Endothelial cell of umbilical vein (primary cell): ENCODE results near the gene FRS2. TPM values are rescaled to one million over a fixed set of nuclear protein-coding genes. Genes with fewer than 3 reads are reported as not detected.

Source experiments
- BruUV-seq: library from RNA; stranded (reverse); fragments of 400-500 nt; replicated peaks from 2 replicates; lab custom pipeline; 2021; lab: Mats Ljungman, UMichigan
- CTCF ChIA-PET: fragments of 300-600, 350-600 bp; sonication (Branson Sonifier 250); formaldehyde crosslinking; loops from one replicate; lab custom pipeline; 2021; ENCODE audit warnings: antibody characterized with exemption, inconsistent platforms; lab: Charles Lee
- POLR2A ChIA-PET: fragments of 300-600, 350-600 bp; sonication (Branson Sonifier 250); formaldehyde crosslinking; loops from one replicate; lab custom pipeline; 2021; ENCODE audit warnings: antibody characterized with exemption, inconsistent platforms; lab: Charles Lee
- DNase-seq: peaks from one replicate; pipeline ENCODE4 v3.0.0-alpha.2; 2011; ENCODE audit warnings: low read depth, low spot score
- FAIRE-seq: peaks from 2 replicates; lab custom pipeline; 2011; peaks lifted over from hg19 to GRCh38; lab: Jason Lieb, UNC
- H2AFZ ChIP-seq: 2 replicates; pipeline ENCODE4 v1.6.0; 2012; ENCODE audit warnings: low read depth, low read length, control low read depth, inconsistent platforms
- H3K27ac ChIP-seq: 2 replicates; pipeline ENCODE4 v1.5.1; 2011; ENCODE audit warnings: low read depth, mild to moderate bottlenecking, control low read depth, low read length, moderate library complexity; ENCODE audit not compliant: insufficient read depth
- H3K27me3 ChIP-seq, 2 experiments: 2 replicates each; pipeline versions ENCODE4 v1.6.0 to v1.6.1; 2011; ENCODE audit warnings: low read length in 2 of 2, mixed read lengths in 1 of 2; ENCODE audit not compliant: control insufficient read depth in 2 of 2, insufficient read depth in 2 of 2
- H3K36me3 ChIP-seq, 2 experiments: 2 replicates in 1 of 2; 3 replicates in 1 of 2; pipeline ENCODE4 v1.5.1; 2011; ENCODE audit warnings: low read length in 2 of 2, mild to moderate bottlenecking in 1 of 2, moderate library complexity in 1 of 2; ENCODE audit not compliant: control insufficient read depth in 2 of 2, insufficient read depth in 2 of 2; ENCODE audit errors: extremely low read depth in 1 of 2
- H3K4me1 ChIP-seq: 3 replicates; pipeline ENCODE4 v1.5.1; 2011; ENCODE audit warnings: mild to moderate bottlenecking, low read length; ENCODE audit not compliant: control insufficient read depth, insufficient read depth; ENCODE audit errors: extremely low read depth
- H3K4me2 ChIP-seq: 2 replicates; pipeline ENCODE4 v1.6.1; 2011; ENCODE audit warnings: low read length, control low read depth, mixed read lengths; ENCODE audit not compliant: insufficient read depth
- H3K4me3 ChIP-seq, 3 experiments: fragments of 200-600 bp in 1 of 3; sonication (generic), shearing (Covaris generic) in 1 of 3; replicated peaks in 1 of 3; 2 replicates each; pipeline ENCODE4 v1.5.1; 2011 to 2016; ENCODE audit warnings: control low read depth in 3 of 3, low read length in 3 of 3, mild to moderate bottlenecking in 2 of 3, inconsistent platforms in 1 of 3, low read depth in 1 of 3, moderate library complexity in 1 of 3; ENCODE audit not compliant: insufficient read depth in 1 of 3
- H3K79me2 ChIP-seq: 2 replicates; pipeline ENCODE4 v1.6.0; 2012; ENCODE audit warnings: low read length, inconsistent platforms; ENCODE audit not compliant: control insufficient read depth, insufficient read depth
- H3K9ac ChIP-seq: replicated peaks from 2 replicates; pipeline ENCODE3; 2011; ENCODE audit warnings: low read length, control low read depth; ENCODE audit not compliant: insufficient read depth; ENCODE audit errors: extremely low read depth
- H3K9me1 ChIP-seq: replicated peaks from 3 replicates; pipeline ENCODE4 v1.6.0; 2011; ENCODE audit warnings: mild to moderate bottlenecking, low read length; ENCODE audit not compliant: control insufficient read depth, insufficient read depth; ENCODE audit errors: extremely low read depth
- H3K9me3 ChIP-seq: replicated peaks from 2 replicates; pipeline ENCODE4 v1.5.1; 2012; ENCODE audit warnings: low read length, inconsistent platforms; ENCODE audit not compliant: control insufficient read depth, insufficient read depth
- H4K20me1 ChIP-seq: replicated peaks from 2 replicates; pipeline ENCODE3; 2011; ENCODE audit warnings: mild to moderate bottlenecking, low read length; ENCODE audit not compliant: control insufficient read depth, insufficient read depth; ENCODE audit errors: extremely low read depth
- FOS ChIP-seq: IDR thresholded peaks from 2 replicates; pipeline ENCODE4 v1.6.1; 2011; ENCODE audit warnings: mild to moderate bottlenecking, low read length, moderate library complexity, borderline replicate concordance; ENCODE audit not compliant: insufficient read depth
- MYC ChIP-seq: IDR thresholded peaks from one replicate; pipeline ENCODE4 v1.6.1; 2011; ENCODE audit warnings: mild to moderate bottlenecking, low read depth, low read length
- POLR2AphosphoS5 ChIP-seq: IDR thresholded peaks from 2 replicates; pipeline ENCODE4 v1.6.1; 2012; ENCODE audit warnings: low read depth, mild to moderate bottlenecking, control low read depth, low read length, moderate library complexity; ENCODE audit not compliant: insufficient read depth
- dilution Hi-C: fragments of 300-500 bp; cut with MboI; formaldehyde crosslinking; loops from one replicate; pipeline ENCODE4 v1.15.0; 2019; ENCODE audit warnings: low sequenced_read_pairs; ENCODE audit not compliant: extremely low pct_ligation_motif_present
- intact Hi-C: fragments of 100-400 bp; cut with micrococcal nuclease; formaldehyde crosslinking; loops from one replicate; pipeline ENCODE4 v1.10.0; 2022
- polyA plus RNA-seq, 4 experiments: library from polyadenylated mRNA; depleted of rRNA in 3 of 4; stranded (reverse) in 3 of 4; unstranded in 1 of 4; fragments of >200 nt; gene quantifications; 2 replicates each; pipeline versions ENCODE4 v1.2.1 to v1.2.3, GENCODE V29; 2011 to 2012; ENCODE audit warnings: missing spikeins in 1 of 4
- total RNA-seq: library from RNA; stranded (reverse); gene quantifications from 2 replicates; pipeline ENCODE4 v1.2.3, GENCODE V29; 2021
- TF ChIP-seq, protein P1 (sequence below): IDR thresholded peaks from 2 replicates; pipeline ENCODE4 v1.6.1; 2011; ENCODE audit not compliant: insufficient read depth, insufficient read length
- TF ChIP-seq, protein P2 (sequence below), 2 donors: IDR thresholded peaks; 1 replicate in 1 of 2; 2 replicates in 1 of 2; pipeline ENCODE4 v1.5.1; 2011; ENCODE audit warnings: low read length in 2 of 2, mild to moderate bottlenecking in 2 of 2, moderate library complexity in 2 of 2, control low read depth in 1 of 2, inconsistent platforms in 1 of 2, low read depth in 1 of 2; ENCODE audit not compliant: insufficient read depth in 1 of 2; ENCODE audit errors: extremely low read depth in 1 of 2

FRS2 gene
- total and polyA plus RNA-seq, 2 donors (not counting 3 experiments of a cell fraction or from before 2014, with no cell fraction given) = 6.3 to 15.5 TPM

DNA sequence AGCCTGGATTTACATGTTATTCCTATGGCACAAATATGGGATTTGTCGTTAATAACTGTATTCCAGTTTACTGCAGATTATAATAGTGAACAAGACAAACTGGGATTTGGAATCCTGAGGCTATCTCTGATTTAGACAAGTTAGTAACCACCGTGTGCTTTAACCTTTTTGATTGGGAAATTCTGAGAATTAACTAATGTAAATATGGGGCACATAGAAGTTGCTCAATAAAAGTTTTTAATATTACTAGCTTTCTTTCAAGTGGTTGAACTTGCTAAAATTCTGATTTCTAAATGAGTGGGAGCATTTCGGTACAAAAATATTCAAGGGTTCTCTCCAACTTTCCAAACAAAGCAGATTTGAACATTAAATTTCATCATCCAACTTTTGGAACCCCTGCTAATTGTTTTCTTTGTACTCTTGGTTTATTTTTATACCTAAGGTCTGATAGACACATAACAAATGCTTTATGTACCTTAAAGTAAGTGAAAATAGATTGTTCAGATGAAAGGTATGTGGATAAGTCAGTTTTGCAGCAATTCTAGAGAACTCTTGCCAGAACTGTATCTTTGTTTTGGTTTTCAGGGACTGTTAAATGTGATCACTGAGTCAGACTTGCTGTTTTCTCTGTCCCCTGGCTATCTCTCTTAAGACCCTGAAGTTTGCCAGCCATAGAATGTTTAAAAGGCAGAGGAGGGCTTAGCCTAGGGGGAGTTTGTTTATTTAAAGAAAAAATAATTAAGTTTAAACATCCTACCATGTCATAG, 57.5 kb downstream of the FRS2 start:
- H2AFZ ChIP-seq = no peak overlapping the region
- H4K20me1 ChIP-seq = peaks cover 6% of the 10 kb centered on the region
- no peaks in the 10 kb centered on the region for H3K9me3 ChIP-seq
- peaks cover 10% of the 10 kb centered on the region for H3K4me1 ChIP-seq
- H3K36me3 ChIP-seq = no peaks in the 10 kb centered on the region
- dilution Hi-C loops (no loop called here), intact Hi-C loops (no loop called here)
- H3K4me2 ChIP-seq = no peak overlapping the region
- TF ChIP-seq, protein P1, sequence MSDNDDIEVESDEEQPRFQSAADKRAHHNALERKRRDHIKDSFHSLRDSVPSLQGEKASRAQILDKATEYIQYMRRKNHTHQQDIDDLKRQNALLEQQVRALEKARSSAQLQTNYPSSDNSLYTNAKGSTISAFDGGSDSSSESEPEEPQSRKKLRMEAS = no peak
- TF ChIP-seq, protein P2, sequence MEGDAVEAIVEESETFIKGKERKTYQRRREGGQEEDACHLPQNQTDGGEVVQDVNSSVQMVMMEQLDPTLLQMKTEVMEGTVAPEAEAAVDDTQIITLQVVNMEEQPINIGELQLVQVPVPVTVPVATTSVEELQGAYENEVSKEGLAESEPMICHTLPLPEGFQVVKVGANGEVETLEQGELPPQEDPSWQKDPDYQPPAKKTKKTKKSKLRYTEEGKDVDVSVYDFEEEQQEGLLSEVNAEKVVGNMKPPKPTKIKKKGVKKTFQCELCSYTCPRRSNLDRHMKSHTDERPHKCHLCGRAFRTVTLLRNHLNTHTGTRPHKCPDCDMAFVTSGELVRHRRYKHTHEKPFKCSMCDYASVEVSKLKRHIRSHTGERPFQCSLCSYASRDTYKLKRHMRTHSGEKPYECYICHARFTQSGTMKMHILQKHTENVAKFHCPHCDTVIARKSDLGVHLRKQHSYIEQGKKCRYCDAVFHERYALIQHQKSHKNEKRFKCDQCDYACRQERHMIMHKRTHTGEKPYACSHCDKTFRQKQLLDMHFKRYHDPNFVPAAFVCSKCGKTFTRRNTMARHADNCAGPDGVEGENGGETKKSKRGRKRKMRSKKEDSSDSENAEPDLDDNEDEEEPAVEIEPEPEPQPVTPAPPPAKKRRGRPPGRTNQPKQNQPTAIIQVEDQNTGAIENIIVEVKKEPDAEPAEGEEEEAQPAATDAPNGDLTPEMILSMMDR (IDR thresholded peaks at IDR 0.05; ENCODE audit: extremely low read depth in 1 of 2, insufficient read depth in 1 of 2, low read depth in 1 of 2, low read length in 2 of 2) = no peak
- TF ChIP-seq MYC = no peak
- no peak for TF ChIP-seq POLR2AphosphoS5
- TF ChIP-seq FOS = no peak
- H3K4me3 ChIP-seq = no peak overlapping the region
- H3K9me1 ChIP-seq = no peaks in the 10 kb centered on the region
- no peak overlapping the region for H3K9ac ChIP-seq
- no TSS peak for BruUV-seq
- ChIA-PET CTCF (no interaction called here), POLR2A (no interaction called here)
- no peak overlapping the region for H3K27ac ChIP-seq
- H3K27me3 ChIP-seq = no peaks in the 10 kb centered on the region
- FAIRE-seq (peak; percentile 52), DNase-seq (peak; percentile 33)
- H3K79me2 ChIP-seq = peaks cover 63% of the 10 kb centered on the region
